Epithelial cell of esophagus (primary cell): ENCODE measurements around the gene TSNAX.

Source experiments
- DNase-seq: peaks from one replicate; pipeline ENCODE4 v3.0.0; 2010; ENCODE audit warnings: low read depth
- H3K4me3 ChIP-seq: 2 replicates; pipeline ENCODE4 v1.5.1; 2011; ENCODE audit warnings: mild to moderate bottlenecking, low read length, control low read depth
- TF ChIP-seq, protein P1 (sequence below): IDR thresholded peaks from 2 replicates; pipeline ENCODE4 v1.5.1; 2011; ENCODE audit warnings: low read depth, mild to moderate bottlenecking, low read length, control low read depth, inconsistent platforms; ENCODE audit not compliant: insufficient read depth; ENCODE audit errors: missing control alignments

The TSNAX gene

DNA sequence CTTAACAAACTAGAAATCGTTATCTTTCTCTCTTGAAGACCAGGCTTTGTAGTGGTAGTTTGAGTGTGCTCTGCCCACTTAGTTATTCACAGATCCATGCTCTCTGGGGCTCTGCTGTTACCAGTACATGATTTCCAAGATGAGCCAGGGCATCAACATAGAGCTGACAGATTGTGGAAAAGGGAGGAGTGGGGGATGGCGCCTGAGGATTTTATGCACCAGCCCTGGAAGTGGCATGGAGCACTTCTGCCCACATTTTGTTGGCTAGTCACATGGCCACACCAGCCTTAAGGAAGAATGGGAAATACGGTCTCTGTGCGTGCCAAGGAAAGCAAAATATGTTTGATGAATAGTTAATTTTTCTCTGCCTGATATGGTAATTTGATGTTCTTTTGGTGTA lies 18.2 kb downstream of the TSNAX start:
- H3K4me3 ChIP-seq = no peak overlapping the region
- TF ChIP-seq, protein P1, sequence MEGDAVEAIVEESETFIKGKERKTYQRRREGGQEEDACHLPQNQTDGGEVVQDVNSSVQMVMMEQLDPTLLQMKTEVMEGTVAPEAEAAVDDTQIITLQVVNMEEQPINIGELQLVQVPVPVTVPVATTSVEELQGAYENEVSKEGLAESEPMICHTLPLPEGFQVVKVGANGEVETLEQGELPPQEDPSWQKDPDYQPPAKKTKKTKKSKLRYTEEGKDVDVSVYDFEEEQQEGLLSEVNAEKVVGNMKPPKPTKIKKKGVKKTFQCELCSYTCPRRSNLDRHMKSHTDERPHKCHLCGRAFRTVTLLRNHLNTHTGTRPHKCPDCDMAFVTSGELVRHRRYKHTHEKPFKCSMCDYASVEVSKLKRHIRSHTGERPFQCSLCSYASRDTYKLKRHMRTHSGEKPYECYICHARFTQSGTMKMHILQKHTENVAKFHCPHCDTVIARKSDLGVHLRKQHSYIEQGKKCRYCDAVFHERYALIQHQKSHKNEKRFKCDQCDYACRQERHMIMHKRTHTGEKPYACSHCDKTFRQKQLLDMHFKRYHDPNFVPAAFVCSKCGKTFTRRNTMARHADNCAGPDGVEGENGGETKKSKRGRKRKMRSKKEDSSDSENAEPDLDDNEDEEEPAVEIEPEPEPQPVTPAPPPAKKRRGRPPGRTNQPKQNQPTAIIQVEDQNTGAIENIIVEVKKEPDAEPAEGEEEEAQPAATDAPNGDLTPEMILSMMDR = no peak
- no peak for DNase-seq

DNA sequence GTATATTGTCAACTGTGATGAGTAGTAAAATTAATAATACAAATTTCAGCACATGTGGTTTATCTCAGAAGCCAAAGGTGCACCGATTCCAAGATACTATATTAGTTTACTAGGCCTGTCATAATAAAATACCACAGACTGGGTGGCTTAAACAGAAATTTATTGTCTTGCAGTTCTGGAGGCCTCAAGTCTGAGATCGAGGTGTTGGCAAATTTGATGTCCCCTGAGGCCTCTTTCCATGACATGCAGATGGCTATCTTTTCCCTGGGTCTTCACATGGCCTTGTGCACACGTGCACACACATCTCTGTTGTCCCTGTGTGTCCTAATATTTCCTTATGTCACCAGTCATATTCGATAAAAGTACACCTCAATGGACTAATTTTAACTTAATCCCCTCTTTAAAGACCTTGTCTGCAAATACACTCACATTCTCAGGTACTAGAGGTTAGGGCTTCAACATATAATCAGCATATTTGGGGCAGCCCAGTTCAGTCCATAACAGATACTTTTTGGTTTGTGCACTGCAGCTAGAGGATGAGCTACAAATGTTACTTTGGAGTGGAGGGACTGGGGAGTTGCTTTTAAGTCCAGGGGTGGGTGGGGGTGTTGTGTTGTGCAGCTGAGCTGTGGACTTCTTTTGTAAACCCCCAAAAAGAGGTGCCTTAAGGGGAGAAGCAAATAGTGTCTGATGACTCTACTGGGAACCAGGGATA lies 21.4 kb downstream of the TSNAX start:
- TF ChIP-seq, protein P1 = no peak
- DNase-seq = no peak
- no peak overlapping the region for H3K4me3 ChIP-seq

DNA sequence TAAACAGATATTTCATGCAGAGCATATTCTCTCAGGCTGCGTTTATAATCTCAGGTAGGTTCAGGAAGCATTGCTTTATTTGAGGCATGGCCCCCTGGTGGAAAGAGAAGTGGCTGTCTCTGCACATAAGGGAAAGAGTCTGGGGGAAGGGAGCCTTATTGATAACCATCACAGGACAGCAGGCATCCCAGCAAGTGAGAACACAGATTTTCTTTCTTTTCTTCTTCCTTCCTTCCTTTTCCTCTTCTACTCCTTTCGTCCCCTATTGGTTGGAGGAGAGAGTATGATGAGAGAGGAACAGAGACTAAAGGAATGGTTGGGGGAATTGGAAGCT lies 21.9 kb downstream of the TSNAX start:
- TF ChIP-seq, protein P1 = peak; percentile 43
- no peak overlapping the region for H3K4me3 ChIP-seq
- DNase-seq = peak; percentile 41

DNA sequence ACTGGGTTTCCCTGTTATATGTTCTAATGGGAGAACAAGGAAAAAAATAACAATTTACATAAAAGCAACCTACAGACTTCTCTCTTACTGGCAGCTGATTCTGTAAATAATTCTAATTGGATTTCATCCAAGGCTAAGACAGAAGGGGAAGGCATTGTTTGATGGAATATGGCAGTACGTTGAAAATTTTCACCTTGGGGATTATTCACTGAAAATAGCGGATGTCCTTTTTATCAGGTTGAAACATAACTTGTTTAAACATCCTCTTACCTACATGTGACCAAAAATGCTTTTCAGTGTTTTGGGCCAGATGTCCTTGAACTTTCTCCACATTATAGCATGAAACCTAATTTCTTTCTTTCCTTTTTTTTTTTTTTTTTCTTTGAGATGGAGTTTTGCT lies 24.9 kb downstream of the TSNAX start:
- H3K4me3 ChIP-seq = no peak overlapping the region
- no peak for DNase-seq
- TF ChIP-seq, protein P1 = no peak

DNA sequence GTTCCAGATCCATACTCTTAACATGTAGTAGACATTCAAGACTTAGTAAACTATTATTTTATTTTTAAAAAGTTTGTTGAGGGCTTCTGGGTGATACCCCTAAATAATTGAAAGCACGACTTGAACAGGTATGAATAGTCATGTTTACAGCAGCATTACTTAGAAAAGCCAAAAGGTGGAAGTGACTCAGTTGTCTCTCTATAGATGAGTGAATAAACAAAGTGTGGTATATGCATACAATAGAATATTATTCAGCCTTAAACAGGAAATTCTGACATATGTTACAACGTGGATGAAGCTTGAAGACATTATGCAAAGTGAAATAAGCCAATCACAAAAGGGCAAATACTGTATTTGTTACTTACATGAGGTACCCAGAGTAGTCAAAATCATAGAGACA lies 26.5 kb downstream of the TSNAX start:
- TF ChIP-seq, protein P1 = no peak

DNA sequence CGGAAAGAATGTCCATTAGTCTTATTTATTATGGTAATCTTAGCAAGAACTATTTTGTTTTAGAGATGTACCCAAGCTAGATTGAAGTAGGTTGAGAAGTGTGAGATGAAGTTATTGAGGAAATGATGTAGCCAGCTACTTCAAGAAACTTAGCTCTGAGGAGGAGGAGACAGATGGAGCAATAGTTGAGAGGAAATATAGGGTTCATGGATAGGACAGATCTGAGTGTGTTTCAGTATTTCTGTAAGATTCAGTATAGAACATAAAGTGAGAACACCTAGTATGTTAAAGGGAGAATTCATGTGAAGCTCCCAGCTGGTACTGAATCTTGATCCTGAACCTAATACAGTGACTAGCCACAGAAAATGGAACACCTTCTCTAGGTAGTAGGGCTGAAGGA lies 28.9 kb downstream of the TSNAX start:
- DNase-seq = no peak
- H3K4me3 ChIP-seq = no peak overlapping the region
- TF ChIP-seq, protein P1 = no peak

More for the DNA sequence above, 26.5 kb downstream of the TSNAX start:
- H3K4me3 ChIP-seq = no peak overlapping the region
- no peak for DNase-seq
